Tibial nerve (tissue), 4 donors: ENCODE measurements around the gene MED12. TPM values are rescaled to one million over a fixed set of nuclear protein-coding genes. Genes with fewer than 3 reads are reported as not detected.

Experiments
- DNase-seq, 2 donors: peaks; one replicate each; pipeline ENCODE4 v3.0.0-alpha.2; 2019; ENCODE audit warnings: low spot score in 2 of 2
- H3K27ac ChIP-seq, 4 donors: fragments of 200-600 bp; sonication (generic) in 3 of 4; one replicate each; pipeline ENCODE4 v1.5.1; 2017 to 2019; ENCODE audit warnings: mild to moderate bottlenecking in 1 of 4
- H3K27me3 ChIP-seq, 2 donors: fragments of 200-600 bp; sonication (generic) in 1 of 2; one replicate each; pipeline versions ENCODE4 v1.5.1 to v1.6.0; 2017 to 2019
- H3K36me3 ChIP-seq, 3 donors: fragments of 200-600 bp; sonication (generic); one replicate each; pipeline ENCODE4 v1.5.1; 2018 to 2019
- H3K4me1 ChIP-seq, 4 donors: fragments of 200-600 bp; sonication (generic) in 3 of 4; one replicate each; pipeline ENCODE4 v1.5.1; 2017 to 2019
- H3K4me3 ChIP-seq, 4 donors: fragments of 200-600 bp; sonication (generic) in 3 of 4; one replicate each; pipeline ENCODE4 v1.5.1; 2017 to 2019; ENCODE audit warnings: mild to moderate bottlenecking in 1 of 4, moderate library complexity in 1 of 4
- H3K9me3 ChIP-seq, 4 donors: fragments of 200-600 bp; sonication (generic) in 3 of 4; one replicate each; pipeline ENCODE4 v1.5.1; 2017 to 2019
- EP300 ChIP-seq, 2 donors: sonication (generic); formaldehyde crosslinking; IDR thresholded peaks; one replicate each; pipeline ENCODE4 v1.6.1; 2017; ENCODE audit warnings: antibody characterized with exemption in 2 of 2, mild to moderate bottlenecking in 1 of 2
- POLR2A ChIP-seq, 2 donors: fragments of 450-650 bp; IDR thresholded peaks; one replicate each; pipeline ENCODE4 v1.6.1; 2017; ENCODE audit warnings: antibody characterized with exemption in 2 of 2, mild to moderate bottlenecking in 2 of 2, moderate library complexity in 2 of 2
- WGBS, 2 donors: methylation state at CpG; one replicate each; pipeline ENCODE4 v1.1.5; 2018; 5-methylcytosine and 5-hydroxymethylcytosine counted together
- total RNA-seq, 4 donors: library from RNA; depleted of rRNA; stranded (reverse); fragments of >200 nt; gene quantifications; one replicate each; pipeline ENCODE4 v1.1.0, GENCODE V29; 2016
- TF ChIP-seq, protein P1 (sequence below), 5 experiments: fragments of 200-600 bp in 3 of 5; fragments of 450-650 bp in 2 of 5; sonication (generic) in 3 of 5; IDR thresholded peaks; one replicate each; pipeline ENCODE4 v1.5.1; 2016 to 2019; ENCODE audit warnings: antibody characterized with exemption in 5 of 5, mild to moderate bottlenecking in 3 of 5, moderate library complexity in 2 of 5

The MED12 gene
- total RNA-seq, 4 donors from 2014 or later: 30.8 to 65.8 (median 48.3) TPM

GRCh38 chrX:71107245-71107644 lies 11.2 kb upstream of the MED12 start:
- Histone ChIP-seq H3K9me3 (no peaks in the 10 kb centered on the region), H3K4me1 (peaks cover 0 to 21% (median 3%) of the 10 kb centered on the region in 4 donors), H3K4me3 (no peak overlapping the region), H3K27me3 (no peaks in the 10 kb centered on the region), H3K27ac (no peak overlapping the region), H3K36me3 (no peaks in the 10 kb centered on the region)
- no peak for DNase-seq
- TF ChIP-seq, protein P1, sequence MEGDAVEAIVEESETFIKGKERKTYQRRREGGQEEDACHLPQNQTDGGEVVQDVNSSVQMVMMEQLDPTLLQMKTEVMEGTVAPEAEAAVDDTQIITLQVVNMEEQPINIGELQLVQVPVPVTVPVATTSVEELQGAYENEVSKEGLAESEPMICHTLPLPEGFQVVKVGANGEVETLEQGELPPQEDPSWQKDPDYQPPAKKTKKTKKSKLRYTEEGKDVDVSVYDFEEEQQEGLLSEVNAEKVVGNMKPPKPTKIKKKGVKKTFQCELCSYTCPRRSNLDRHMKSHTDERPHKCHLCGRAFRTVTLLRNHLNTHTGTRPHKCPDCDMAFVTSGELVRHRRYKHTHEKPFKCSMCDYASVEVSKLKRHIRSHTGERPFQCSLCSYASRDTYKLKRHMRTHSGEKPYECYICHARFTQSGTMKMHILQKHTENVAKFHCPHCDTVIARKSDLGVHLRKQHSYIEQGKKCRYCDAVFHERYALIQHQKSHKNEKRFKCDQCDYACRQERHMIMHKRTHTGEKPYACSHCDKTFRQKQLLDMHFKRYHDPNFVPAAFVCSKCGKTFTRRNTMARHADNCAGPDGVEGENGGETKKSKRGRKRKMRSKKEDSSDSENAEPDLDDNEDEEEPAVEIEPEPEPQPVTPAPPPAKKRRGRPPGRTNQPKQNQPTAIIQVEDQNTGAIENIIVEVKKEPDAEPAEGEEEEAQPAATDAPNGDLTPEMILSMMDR (IDR thresholded peaks at IDR 0.05): no peak
- no peak for TF ChIP-seq EP300 (IDR thresholded peaks at IDR 0.05)
- no peak for TF ChIP-seq POLR2A (IDR thresholded peaks at IDR 0.05)
- 53 to 59% methylated on average over 4 of the region's 4 CpGs for WGBS, 2 donors

DNA sequence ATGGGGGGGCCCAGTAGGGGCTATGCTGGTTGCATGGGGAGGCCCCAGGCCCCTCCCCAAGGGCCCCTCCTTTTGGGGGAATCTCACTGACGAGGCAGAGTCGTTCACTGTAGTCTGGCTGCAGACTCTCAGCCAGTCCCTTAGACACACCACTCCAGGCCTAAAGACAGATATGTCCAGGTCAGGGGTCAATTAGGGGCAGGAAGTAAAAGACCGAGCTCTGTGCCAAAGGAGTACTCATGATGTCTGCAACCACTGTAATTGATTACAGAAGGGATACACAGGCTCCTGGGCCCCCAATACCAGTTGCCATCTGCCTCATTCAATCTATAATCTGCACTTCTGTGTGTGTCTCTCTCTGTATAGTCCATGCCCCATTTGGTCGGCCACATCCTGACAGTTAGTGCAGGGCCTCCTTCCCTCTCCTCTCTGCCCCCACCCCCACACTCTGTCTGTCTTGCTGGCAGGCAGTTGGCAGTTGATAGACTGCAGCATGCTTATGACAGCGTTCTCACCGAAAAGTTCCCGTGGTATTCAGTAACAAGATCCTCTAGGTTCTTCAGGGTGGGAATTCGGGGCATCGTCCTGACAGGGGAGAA lies 10.5 kb upstream of the MED12 start:
- DNase-seq: no peak

GRCh38 chrX:71109051-71109450 lies 9.3 kb upstream of the MED12 start:
- DNase-seq: no peak
- no peak overlapping the region for H3K27ac ChIP-seq
- H3K36me3 ChIP-seq: no peaks in the 10 kb centered on the region
- TF ChIP-seq, protein P1 (IDR thresholded peaks at IDR 0.05): no peak
- TF ChIP-seq POLR2A (IDR thresholded peaks at IDR 0.05) (no peak), EP300 (IDR thresholded peaks at IDR 0.05) (no peak)
- no peaks in the 10 kb centered on the region for H3K27me3 ChIP-seq
- no peak overlapping the region for H3K4me3 ChIP-seq
- 87 to 94% methylated on average over 6 of the region's 6 CpGs for WGBS, 2 donors
- H3K9me3 ChIP-seq: no peaks in the 10 kb centered on the region
- H3K4me1 ChIP-seq: peaks cover 0 to 5% (median 0%) of the 10 kb centered on the region in 4 donors

More for the DNA sequence above, 10.5 kb upstream of the MED12 start:
- TF ChIP-seq EP300 (IDR thresholded peaks at IDR 0.05): no peak
- TF ChIP-seq, protein P1 (IDR thresholded peaks at IDR 0.05): no peak
- TF ChIP-seq POLR2A (IDR thresholded peaks at IDR 0.05): no peak
- peaks cover 0 to 17% (median 3%) of the 10 kb centered on the region in 4 donors for H3K4me1 ChIP-seq
- no peak overlapping the region for H3K4me3 ChIP-seq
- WGBS, 2 donors: 22 to 50% methylated on average over 7 to 9 of the region's 9 CpGs
- H3K9me3 ChIP-seq: no peaks in the 10 kb centered on the region
- no peak overlapping the region for H3K27ac ChIP-seq
- no peaks in the 10 kb centered on the region for H3K36me3 ChIP-seq
- no peaks in the 10 kb centered on the region for H3K27me3 ChIP-seq

DNA sequence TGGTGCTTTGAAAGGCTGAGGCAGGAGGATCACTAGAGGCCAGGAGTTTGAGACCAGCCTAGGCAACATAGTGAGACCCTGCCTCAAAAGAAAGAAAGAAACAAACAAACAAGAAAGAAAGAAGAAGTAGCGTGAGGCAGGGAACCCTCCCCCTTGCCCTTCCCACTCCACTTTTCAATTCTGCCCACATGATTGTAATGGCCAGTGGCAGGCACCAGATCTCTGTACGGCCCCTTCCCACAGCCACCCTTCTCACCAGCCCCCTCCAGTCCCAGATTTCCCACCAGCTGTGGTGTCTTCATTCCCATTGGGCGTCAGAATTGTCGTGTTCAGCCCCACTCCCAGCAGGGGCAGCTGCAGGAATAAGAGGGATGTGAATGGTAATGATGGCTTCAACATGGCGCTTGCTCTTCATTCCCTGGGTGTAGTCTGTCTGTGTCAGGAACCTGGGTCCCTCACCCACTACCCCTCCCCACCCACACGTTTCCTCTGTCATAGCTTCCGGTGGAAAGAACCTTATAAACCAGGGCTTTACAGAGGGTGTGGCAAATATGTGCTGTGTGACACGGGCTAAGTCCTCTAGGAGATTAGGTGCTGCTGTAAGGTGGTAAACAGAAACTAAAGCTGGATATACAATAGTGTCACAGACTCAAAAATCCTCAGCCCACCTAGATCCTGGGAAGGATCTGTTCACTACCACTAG lies 7.1 kb upstream of the MED12 start, which contains the start of gene IL2RG:
Gene IL2RG (minus strand): TSS at position 437 of the 703 bp plus-strand sequence. CDS start 38 bp downstream, at position 399.
- Histone ChIP-seq H3K36me3 (no peaks in the 10 kb centered on the region), H3K4me3 (peak within 1 kb of the TSS in 1 of 4 donors; percentile 27), H3K27ac (peak within 1 kb of the TSS in 2 of 4 donors; percentile 15 to 77), H3K27me3 (no peaks in the 10 kb centered on the region), H3K9me3 (no peaks in the 10 kb centered on the region), H3K4me1 (no peaks in the 10 kb centered on the region)
- TF ChIP-seq POLR2A (IDR thresholded peaks at IDR 0.05): no peak
- no peak for TF ChIP-seq EP300 (IDR thresholded peaks at IDR 0.05)
- TF ChIP-seq, protein P1 (IDR thresholded peaks at IDR 0.05): no peak
- no peak for DNase-seq
- 60 to 68% methylated on average over 7 to 8 of the region's 8 CpGs for WGBS, 2 donors

DNA sequence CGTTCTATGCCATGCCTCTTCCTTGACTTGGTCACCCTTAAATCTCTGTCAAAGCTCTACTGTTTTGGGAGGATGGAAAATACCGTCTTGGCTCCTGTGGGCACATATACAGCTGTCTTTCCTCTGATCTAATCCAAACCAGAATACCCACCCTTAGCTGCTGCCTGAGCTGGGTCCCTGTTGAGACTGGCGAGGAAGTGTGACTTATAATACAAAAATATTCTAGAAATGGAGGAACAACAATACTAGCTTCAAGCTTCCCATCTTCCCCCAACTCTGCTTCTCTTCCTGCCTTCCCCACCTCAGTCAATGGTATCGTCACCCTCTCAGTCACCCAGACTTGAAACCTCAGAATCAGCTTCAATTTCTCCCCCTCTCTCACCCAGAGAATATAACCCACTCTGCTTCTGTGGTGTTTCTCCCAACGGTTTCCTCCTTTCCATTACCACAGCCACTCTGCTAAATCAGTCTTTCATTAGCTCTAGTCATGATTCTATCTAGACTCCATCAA lies 6.4 kb upstream of the MED12 start:
- Histone ChIP-seq H3K4me1 (no peaks in the 10 kb centered on the region), H3K27me3 (no peaks in the 10 kb centered on the region), H3K4me3 (no peak overlapping the region), H3K9me3 (no peaks in the 10 kb centered on the region), H3K27ac (peak overlapping the region in 2 of 4 donors; percentile 15 to 77), H3K36me3 (no peaks in the 10 kb centered on the region)
- DNase-seq: no peak
- WGBS, 2 donors: 56 to 61% methylated on average over 5 of the region's 5 CpGs
- no peak for TF ChIP-seq POLR2A (IDR thresholded peaks at IDR 0.05)
- TF ChIP-seq EP300 (IDR thresholded peaks at IDR 0.05): no peak
- TF ChIP-seq, protein P1 (IDR thresholded peaks at IDR 0.05): no peak
